GM18511 (cell line): ENCODE results near the gene PPIL6.
"Not testable (repeated sequence)": the region's sequence is repeated elsewhere in the genome, so short reads cannot be mapped to it uniquely, and the experiment has no call there.

Experiments used
- ATAC-seq: cut with Tn5 transposase; IDR thresholded peaks from one replicate; pipeline ENCODE4 v1.9.1; 2021; ENCODE audit warnings: mild to moderate bottlenecking, moderate library complexity; ENCODE audit not compliant: unreplicated experiment

PPIL6 gene

DNA sequence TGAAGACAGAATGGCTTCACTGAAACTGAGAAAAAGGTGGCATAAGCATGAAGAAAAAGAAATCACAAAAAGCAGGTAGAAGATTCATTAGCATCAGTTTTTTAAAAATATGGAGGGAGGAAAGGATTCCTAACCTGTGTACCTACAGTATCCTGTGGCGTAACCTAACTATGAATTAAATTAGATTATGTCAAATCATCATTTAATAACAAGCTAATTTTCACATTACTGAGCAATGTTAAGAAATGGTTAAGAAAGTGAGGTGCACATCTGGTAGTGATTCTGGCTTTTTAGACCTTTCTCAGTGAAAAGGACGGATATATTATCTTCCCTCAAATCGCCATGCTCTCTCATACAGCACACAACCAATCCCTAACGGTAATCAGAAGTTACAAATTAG, 70.7 kb downstream of the PPIL6 start:
- ATAC-seq: no peak

DNA sequence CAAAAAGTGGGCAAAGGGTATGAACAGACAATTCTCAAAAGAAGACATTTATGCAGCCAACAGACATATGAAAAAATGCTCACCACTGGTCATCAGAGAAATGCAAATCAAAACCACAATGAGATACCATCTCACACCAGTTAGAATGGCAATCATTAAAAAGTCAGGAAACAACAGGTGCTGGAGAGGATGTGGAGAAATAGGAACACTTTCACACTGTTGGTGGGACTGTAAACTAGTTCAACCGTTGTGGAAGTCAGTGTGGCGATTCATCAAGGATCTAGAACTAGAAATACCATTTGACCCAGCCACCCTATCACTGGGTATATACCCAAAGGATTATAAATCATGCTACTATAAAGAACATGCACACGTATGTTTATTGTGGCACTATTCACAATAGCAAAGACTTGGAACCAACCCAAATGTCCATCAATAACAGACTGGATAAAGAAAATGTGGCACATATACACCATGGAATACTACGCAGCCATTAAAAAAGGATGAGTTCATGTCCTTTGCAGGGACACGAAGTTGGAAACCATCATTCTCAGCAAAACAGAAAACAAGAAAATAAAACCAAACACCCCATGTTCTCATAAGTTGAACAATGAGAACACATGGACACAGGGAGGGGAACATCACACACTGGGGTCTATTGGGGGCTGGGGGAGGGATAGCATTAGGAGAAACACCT, 75.9 kb downstream of the PPIL6 start:
- not testable (repeated sequence) for ATAC-seq

DNA sequence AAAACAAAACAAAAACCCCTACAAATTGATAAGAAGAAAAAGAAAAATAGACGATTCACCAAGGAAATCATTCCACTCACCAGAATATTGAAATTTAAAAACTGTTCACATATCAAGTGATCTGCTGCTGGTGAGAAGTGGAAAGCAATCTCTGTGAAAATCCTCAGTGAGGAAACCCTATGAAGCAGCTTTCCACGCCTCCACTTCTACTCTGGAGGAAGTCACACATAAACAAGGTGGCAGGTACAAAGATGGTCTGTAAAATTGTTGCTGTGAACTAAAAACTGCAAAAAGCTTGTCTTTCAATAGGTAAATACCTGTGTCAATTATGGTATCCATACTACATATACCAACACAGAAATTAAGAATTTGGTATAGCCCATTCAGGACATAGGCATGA, 76.7 kb downstream of the PPIL6 start:
- no peak for ATAC-seq

DNA sequence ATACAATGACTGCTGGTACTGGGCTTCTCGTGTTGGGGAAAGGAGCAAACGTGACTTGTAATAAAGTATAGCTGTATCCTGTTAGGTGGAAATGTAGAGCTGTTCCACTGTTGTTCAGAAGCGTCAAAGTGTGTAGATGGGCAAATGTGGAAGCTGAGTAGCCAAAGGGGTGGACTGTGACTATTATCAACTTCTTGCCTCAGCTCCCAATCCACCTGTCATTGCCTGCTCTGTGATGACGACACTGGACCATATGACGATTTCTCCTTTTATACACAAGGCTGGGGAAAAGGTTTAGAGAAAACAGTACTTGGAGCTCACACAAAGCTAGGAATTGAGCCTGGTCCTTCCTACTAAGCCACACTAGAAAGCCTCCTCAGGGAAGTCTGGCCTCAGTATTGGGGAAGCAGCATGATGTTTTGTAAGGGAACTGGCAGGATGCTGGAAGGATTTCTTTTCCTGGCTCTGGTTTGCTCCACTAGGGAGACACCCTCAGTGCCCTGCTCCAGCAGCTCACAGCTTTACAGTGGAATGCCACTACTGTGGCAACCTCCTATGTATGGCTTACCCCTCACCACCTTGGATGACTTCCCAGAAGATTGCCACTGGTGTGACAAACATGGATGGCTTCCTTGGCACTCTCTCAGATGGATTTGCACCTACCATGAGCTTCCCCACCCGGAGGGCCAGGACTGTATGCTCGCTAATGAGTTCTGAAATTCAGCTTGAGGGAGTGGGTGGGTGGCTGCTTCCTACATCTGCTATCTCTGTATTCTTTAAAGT, 78.1 kb downstream of the PPIL6 start:
- no peak for ATAC-seq

DNA sequence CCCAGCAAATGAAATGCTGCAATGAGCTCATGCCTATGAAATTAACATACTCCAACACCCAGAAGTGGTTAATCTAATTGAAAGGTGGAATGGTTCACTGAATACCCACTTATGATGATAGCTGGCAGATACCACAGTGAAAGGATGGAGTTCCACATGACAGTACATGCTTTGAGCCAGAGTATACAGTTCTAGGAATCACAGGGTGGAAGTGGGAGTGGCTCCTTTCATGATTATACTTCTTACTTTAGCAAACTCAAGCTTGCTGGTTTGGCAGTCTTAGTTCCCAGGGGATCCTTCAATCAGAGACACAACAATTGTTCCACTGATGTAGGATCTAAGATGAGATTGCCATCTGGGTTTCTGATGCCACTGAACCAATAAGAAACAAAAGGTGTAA, 79.6 kb downstream of the PPIL6 start:
- no peak for ATAC-seq

DNA sequence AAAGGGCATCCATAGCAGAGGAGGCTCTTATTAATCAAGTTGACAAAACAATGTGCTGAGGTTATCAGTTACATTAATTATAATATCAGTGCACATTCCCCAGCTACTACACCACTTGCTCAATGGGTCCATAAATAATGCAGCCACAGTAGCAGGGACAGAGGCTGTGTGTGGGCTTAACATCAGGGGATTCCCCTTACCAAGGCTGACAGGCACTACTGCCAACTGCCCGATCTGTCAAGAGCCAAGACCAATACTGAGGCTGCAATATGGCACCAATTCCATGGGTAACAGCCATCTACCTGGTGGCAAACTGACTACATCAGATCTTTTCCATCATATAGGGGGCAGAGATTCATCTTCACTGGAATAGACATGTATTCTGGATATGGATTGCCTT, 80.1 kb downstream of the PPIL6 start:
- no peak for ATAC-seq

DNA sequence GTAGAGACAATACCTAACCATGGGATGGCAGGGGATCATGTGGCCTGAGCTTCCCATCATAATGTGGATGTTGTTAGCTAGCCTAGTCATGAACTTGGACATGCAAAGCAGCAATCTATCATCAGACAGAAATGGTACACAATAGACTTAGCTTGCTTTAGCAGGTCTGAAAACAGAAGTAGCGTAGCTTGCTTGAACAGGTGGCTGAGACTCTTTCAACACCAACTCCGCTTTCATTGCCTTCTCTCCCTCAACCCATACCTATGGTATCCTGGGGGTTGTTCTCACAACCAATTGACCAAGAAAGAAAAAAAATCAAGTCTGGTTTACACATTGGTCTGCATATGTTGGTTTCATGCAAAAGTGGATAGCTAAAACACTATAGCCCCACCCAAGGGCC, 81.2 kb downstream of the PPIL6 start:
- no peak for ATAC-seq

DNA sequence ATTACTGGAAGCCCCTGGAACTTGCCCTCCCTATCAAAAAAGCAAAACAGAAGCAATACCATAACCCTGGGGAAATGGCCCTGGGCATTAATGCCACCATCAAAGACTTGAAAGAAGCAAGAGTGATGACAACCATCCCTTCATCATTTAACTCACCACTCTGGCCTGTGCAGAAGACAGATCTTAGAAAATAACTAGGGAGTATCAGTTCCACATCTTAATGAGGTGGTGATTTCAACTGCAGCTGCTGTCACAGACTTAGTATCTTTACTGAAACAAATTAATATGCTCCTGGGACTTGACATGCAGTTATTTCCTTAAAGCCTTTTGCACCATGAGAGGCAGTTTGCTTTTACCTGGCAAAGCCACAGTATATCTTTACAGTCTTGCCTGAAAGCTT, 82.2 kb downstream of the PPIL6 start:
- ATAC-seq: no peak

DNA sequence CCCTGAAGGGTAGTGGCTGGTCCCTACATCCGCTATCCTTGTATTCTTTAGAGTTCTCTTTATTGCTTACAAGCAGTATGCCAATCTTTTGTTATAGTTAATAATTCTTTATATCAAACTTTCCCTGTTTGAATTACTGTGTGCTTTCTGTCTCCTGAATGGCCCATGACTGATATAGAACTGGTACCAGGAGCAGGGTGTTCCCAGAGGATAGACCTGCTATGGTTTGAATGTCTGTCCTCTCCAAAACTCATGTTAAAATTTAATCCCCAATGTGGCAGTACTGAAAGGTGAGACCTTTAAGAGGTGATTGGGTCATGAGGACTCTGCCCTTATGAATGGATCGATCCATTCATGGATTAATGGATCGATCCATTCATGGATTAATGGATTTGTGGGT, 84.2 kb downstream of the PPIL6 start:
- ATAC-seq: no peak

DNA sequence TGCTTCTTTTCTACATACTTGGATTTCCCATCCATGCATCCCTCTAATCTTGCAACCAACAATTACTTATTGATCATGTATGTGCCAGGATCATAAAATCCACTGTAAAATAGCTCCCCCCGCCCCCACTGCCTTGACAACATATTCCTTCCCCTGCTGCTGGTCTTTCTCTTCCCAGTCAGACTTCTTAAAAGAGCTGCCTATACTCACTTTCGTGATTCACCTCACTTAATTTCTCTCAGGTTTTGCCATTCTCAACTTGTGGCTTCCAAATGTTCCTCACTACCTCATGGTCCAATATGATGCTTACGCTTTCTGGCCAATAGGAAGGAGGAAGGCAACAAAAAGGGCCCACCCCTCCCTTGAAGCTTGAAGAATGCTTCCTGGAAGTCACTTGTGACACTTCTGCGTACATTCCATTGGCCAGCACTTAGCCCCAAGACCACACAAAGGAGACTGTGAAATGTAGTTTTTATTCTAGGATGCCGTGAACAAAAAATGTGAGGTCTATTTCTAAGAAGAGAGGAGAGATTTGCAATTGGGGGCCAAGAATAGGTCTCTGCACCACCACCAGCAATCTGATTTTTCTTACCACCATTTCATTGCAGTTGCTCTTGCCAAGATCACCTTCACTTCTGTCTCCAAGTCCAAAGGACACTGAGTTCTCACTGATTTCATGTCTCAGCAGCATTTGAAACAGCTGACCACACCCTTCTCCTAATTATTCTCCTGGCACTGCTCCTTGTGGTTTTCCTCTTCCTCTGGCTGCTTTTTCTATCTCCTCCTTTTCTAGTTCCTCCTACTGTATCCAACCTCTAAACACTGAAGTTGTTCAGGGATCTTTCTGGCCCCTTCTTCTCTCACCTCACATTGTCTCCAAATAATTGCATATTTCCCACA, 88.9 kb downstream of the PPIL6 start:
- ATAC-seq: no peak

DNA sequence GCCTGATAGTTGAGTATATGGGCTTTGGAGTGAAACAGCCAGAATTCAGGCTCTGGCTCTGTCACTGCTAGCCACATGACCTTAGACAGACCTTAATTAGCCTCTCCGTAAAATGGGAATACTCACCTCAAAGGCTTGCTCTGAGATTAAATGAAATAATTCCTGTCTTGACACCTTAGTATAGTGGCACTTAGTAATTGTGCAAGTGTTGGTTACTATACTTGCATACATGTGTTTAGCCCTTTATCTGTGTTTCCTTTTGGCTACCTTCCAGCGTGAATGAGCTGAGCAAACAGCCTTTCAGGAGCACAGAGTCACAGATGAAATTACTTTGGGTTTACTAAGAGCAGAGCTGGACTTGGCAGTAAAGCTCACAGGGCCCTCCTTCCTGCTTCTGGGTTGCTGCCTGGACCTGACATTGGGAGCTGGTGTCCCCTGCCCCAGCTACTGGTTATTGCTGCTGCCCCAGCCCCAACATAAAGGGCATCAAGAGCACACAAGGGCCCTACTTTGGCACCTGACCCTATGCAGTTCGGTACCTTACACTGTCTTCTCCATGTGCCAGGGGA, 90.9 kb downstream of the PPIL6 start:
- ATAC-seq: no peak

DNA sequence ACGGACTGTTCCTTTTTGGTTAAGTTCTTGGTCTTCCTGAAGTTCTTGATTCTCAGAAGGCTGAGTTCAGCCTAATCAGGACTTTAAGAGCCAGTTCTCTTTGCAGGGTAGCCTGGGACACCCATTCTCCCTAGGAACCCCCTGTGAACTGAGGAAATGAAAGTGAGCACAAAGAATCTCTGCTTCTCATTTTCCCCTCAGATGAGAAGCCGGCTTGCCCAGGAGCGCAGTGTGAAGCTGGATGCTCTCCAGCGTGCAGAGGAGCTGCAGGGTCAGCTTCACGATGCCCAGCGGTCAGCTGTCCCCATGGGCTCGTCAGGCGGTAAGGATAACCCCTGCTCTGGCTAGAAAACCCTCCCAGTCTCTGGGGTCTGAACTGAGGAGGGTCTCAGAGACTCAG, 92.2 kb downstream of the PPIL6 start:
- ATAC-seq: no peak

DNA sequence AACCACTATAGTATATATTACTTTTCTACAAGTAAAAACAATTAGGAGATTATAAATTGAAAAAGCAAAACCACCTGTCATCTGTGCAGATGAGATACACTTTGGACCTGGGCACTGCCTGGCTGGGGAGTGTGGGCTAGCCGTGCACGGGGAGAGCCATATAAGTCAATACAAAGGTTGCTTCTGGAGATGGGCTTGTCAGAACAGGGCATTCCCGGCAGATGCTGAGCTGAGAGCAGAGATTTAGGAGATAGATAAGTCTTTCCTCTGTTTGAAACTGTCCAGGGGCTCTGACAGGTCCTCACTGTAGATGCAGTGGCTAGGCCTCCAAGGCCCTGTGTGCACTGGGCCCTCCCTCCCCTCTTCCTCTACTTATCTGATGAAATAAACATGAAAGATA, 92.6 kb downstream of the PPIL6 start:
- ATAC-seq: no peak

DNA sequence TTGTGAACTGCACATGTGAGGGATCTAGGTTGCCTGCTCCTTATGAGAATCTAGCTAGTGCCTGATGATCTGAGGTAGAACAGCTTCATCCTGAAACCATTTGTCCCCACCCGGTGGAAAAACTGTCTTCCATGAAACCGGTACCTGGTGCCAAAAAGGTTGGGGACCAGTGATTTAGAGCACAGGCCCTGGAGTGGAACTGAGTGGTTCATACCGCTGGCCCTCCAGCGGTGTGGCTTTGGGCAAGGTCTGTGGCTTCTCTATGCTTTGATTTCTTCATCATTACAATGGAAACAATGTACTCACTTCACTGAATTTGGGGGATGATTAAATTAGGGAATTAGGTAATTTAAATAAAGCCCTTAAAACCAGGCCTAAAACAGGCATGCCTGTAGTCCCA, 94.4 kb downstream of the PPIL6 start:
- ATAC-seq: no peak

DNA sequence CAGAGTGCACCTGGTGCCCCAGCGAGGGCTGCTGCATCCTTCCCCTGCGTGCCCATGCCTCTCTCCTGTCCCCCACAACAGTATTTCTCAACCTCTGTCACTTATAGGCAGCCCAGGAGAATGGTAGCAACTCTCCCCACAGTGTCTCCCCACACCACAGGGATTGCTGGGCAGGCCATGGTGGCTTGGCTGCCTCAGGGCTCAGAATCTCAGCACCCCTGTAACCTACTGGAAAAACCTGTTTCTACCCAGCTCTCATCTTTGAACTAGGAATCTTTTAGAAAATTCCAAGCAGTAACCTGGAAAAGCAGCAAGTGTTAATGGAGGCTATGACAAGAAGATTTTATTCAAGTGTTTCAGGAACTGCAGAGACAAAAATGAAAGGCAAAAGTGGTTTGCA, 96.2 kb downstream of the PPIL6 start:
- ATAC-seq: no peak

DNA sequence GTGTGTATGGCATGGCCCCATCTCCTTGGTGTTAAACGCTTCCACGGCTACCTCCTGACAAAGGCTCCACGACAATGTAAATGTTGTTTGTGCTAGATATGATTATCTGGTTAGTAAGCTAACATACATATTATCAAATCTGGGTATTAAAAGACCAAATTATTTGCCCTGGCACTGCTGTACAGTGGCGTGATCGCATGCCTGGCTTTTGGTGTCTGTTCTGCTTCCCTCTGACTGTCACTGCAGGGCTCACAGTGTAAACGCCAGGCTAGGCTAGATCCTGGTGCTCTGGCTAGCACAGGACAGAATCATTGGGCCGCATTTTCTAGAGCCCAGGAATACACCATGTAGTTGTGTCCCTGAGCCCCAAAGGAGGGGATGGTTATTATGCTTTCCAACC, 96.9 kb downstream of the PPIL6 start:
- no peak for ATAC-seq

DNA sequence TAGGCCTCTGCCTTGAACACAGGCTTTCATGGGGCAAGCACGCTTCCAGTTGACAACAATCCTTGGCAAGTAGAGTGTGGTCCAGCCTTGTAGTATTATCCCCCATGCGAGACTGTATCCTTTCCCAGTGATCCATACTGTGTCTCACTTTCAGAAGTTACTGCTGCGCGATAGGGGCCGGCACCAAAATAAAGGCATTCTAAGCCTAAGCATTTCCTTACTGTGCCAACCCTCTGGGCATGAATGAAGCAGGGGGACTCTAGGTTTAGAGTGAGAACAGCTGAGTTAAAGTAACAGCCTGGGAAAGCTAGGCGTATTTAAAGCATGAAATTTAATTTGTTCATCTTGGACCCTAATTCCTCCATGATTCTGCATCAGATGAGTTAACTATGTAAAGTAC, 97.5 kb downstream of the PPIL6 start:
- no peak for ATAC-seq

DNA sequence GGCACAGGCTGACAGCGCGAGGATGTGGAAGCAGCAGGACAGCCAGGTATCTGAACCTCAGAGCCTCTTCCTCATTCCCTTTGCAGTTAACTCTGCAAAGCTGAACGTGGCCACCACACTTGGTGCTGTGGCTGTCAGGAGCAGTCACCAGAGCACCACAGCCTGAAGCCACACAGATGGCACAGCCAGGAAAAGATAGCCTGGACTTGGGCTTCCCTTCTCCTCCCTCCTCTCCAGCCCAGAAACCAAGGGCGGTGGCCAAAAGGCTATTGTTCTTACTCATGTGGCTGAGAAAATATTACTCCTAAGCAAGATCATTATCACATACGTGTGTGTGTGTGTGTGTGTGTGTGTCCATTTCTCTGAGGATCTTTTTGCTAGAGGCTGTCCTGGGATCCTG, 97.9 kb downstream of the PPIL6 start:
- ATAC-seq: no peak

DNA sequence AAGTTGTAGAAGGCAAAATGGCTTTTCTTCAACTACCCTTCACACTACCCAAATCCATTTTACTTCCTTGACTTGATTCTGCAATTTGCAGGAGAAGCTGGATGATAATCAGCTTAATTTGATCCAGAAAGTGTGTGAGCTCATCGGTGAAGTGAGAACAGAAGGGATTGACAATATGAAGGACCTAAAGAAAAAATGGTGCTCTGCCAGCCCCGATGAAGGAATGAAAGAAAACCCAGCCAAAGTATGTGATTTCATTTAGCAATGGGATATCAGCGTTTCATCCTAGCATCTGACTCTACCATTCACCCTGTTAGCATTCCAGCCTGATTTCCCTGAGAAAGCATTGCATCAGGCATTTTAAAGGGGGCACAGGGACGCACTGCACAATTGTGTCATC, 99.6 kb downstream of the PPIL6 start:
- ATAC-seq: no peak
